ENCODE measurements around the gene DNAJC12.
A peak's percentile ranks its signal among the peaks of the same experiment; 100 is the strongest.
"Not testable (repeated sequence)": the region's sequence is repeated elsewhere in the genome, so short reads cannot be mapped to it uniquely, and the experiment has no call there.

The DNAJC12 gene

GRCh38 chr10:67792653-67793052, 45.3 kb downstream of the DNAJC12 start:
- no peak for DNase-seq (ENCODE audit: low read depth)

- DNase-seq (ENCODE audit: low read depth) = no peak
These were observed 47.2 kb downstream of the DNAJC12 start for GRCh38 chr10:67790534-67791408.

GRCh38 chr10:67789769-67790168, 48.2 kb downstream of the DNAJC12 start:
- no peak for DNase-seq (ENCODE audit: low read depth)

DNA sequence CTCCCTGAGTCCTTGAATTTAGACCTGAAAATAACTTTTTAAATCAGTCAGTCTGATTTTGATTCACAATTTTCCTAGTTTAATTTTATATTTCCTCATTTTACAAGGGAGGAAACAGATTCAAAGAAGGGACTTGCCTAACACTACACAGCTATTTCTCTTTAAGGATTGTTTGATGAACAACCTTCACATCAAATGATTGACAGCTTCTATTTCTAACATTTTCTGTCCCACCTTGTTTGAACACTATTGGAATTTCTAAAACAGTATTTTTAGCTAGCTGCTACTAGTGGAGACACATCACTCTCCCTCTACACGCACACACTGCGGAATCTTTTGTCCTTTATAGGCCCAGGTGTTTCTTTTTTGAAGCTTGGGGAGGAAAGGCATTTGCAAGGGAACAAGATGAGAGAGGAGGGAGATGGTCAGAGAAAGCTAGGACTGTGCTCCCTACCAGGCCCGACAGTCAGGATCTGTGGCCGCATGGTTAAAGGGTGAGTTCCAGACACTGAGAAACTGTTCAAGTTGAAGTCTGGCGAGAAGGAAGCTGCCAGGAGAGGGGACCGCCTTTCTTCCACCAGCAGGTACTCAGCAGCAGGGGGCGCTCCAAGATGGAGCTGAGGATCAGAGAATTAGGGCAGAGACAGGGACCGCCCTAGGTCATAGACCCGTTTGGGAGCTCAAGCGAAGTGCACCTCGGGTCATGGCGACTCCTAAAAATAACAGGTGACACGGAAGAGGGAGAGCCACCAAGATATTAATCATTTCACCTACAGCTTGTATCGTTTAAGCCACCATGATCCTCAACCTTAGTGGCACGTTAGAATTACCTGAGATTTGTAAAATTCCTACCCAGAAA, 49.7 kb downstream of the DNAJC12 start:
- DNase-seq (ENCODE audit: low read depth) = peak; percentile 67

- no peak for DNase-seq (ENCODE audit: low read depth)
These were observed 52.9 kb downstream of the DNAJC12 start for GRCh38 chr10:67785098-67785497.

GRCh38 chr10:67784474-67784873, 53.5 kb downstream of the DNAJC12 start:
- DNase-seq (ENCODE audit: low read depth) = no peak

GRCh38 chr10:67783606-67784294, 54.2 kb downstream of the DNAJC12 start:
- DNase-seq (ENCODE audit: low read depth) = no peak

- DNase-seq (ENCODE audit: low read depth) = no peak
These were observed 55.5 kb downstream of the DNAJC12 start for GRCh38 chr10:67782530-67782929.

- DNase-seq (ENCODE audit: low read depth) = no peak
These were observed 57.0 kb downstream of the DNAJC12 start for GRCh38 chr10:67780759-67781538.

DNA sequence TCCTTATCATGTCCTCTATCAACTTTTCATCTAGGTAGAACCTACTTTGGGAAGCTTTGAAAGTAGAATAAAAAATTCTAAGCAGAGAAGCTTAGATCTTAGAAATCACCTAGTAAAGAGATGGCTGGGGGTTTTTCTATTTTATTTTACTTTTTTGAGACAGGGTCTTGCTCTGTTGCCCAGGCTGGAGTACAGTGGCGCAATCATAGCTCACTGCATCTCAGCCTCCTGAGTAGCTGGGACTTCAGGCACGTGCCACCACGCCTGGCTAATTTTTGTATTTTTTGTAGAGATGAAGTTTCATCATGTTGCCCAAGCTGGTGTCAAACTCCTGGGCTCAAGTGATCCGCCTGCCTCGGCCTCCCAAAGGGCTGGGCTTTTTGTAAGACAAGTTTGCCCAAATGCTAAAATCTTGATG, 57.8 kb downstream of the DNAJC12 start:
- not testable (repeated sequence) for DNase-seq (ENCODE audit: low read depth)

- peak; percentile 36 for DNase-seq (ENCODE audit: low read depth)
These were observed 58.4 kb downstream of the DNAJC12 start for GRCh38 chr10:67779465-67780203.

GRCh38 chr10:67776371-67776770, 61.6 kb downstream of the DNAJC12 start:
- DNase-seq (ENCODE audit: low read depth) = no peak

DNA sequence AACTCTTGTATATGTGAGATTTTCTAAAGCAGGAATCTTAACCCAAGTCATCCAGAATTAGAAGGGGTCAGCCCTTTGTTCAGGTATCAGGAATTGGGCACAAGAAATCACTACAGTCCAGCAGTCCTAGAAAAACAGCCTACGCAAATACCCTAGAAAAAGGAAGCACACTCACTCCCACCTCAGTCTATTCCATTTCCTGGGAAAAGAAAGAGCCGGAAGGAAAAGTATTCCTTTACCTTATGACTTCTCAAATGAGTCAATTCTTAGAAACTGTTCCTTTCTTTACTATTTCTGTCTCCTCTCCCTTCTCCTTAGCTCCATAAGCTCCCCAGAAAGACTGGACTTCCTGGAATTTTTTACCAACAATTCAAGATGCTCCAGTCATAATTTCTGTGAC, 62.7 kb downstream of the DNAJC12 start:
- no peak for DNase-seq (ENCODE audit: low read depth)

GRCh38 chr10:67772894-67773511, 65.0 kb downstream of the DNAJC12 start:
- no peak for DNase-seq (ENCODE audit: low read depth)

- DNase-seq (ENCODE audit: low read depth) = no peak
These were observed 65.8 kb downstream of the DNAJC12 start for GRCh38 chr10:67772151-67772550.

GRCh38 chr10:67771200-67771599, 66.8 kb downstream of the DNAJC12 start:
- no peak for DNase-seq (ENCODE audit: low read depth)

DNA sequence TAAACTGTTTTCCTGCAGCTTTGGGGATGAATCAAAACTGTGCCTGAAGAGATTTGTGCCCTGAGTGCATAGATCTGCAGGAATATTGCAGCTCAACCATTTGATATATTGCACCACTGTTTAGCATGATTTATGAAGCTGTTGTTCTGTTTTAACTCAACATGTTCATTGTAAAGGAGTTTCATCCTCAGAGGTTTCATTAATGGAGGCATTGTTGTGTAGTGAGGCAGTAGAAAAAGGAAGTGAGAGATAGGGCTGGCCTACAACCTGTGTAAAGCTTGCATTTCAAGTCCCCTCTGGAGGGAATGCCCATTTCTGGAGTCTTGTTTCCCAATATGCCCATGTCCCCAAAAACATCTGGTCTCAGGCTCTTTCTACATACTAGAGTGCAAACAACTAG, 67.5 kb downstream of the DNAJC12 start:
- no peak for DNase-seq (ENCODE audit: low read depth)

DNA sequence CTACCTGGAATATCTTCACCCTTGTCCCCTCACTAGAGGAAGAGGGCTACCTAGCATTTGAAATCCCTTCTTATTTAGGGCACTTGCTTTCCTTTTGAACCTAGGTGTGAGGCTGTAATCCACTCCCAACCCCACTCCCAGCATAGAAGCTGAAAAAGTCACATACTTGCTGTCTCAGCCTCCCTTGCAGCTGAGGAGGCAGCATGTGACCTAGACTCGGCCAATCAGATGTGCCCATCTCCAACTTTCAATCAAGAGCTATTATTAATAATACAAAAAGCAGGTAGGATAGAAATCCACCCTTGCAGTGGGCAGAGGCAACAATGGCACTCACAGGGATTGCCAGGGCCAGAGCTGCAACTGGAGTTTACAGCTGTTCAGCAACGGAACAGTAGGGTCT, 70.7 kb downstream of the DNAJC12 start:
- no peak for DNase-seq (ENCODE audit: low read depth)

- peak; percentile 92 for DNase-seq (ENCODE audit: low read depth)
These were observed 73.8 kb downstream of the DNAJC12 start for GRCh38 chr10:67764012-67764822.
